Measurements from ENCODE around the gene PLCE1. TPM values are rescaled to one million over a fixed set of nuclear protein-coding genes. Genes with fewer than 3 reads are reported as not detected.

Gene PLCE1
- total RNA-seq, 1 experiment from 2014 or later: 0.13 TPM

GRCh38 chr10:94014304-94014703, 20.6 kb downstream of the PLCE1 start:
- no CpG with 5 or more reads among the region's 3 CpGs for WGBS (ENCODE audit: extremely low coverage, insufficient read length, low lambda C conversion rate)

More at GRCh38 chr10:94014304-94014703, 20.6 kb downstream of the PLCE1 start:
- no peak overlapping the region for H3K18ac ChIP-seq (ENCODE audit: insufficient read length, low read depth, low read length)
- no peaks in the 10 kb centered on the region for H3K27me3 ChIP-seq (ENCODE audit: insufficient read depth, low read length)
- H3K27me3 Mint-ChIP-seq (ENCODE audit: low read depth): peaks cover 4% of the 10 kb centered on the region; the same call in 1 of the 2 replicates
- TF ChIP-seq CTCF (conservative IDR thresholded peaks at IDR 0.05): no peak
- no peak overlapping the region for H3K9ac ChIP-seq (ENCODE audit: extremely low read depth, insufficient read length, low read length)
- no peak overlapping the region for H4K5ac ChIP-seq (ENCODE audit: insufficient read length, low read depth, low read length)
- no peak overlapping the region for H3K14ac ChIP-seq (ENCODE audit: insufficient read depth, low read length)
- no peak overlapping the region for H3K4me2 ChIP-seq (ENCODE audit: insufficient read depth, insufficient read length, low read length)
- H3K23ac ChIP-seq (ENCODE audit: insufficient read length, low read depth, low read length): no peak overlapping the region
- no peaks in the 10 kb centered on the region; the same call in 1 of the 2 replicates for H3K4me1 ChIP-seq (ENCODE audit: insufficient read depth, low read length)
- H4K20me1 ChIP-seq (ENCODE audit: control insufficient read depth, insufficient read depth, insufficient read length): no peaks in the 10 kb centered on the region
- no peak overlapping the region for H4K8ac ChIP-seq (replicated peaks; ENCODE audit: insufficient read length, low read depth, low read length)
- no peak for DNase-seq
- H2AK5ac ChIP-seq (ENCODE audit: insufficient read length, low read length): no peak overlapping the region
- H3K79me1 ChIP-seq (ENCODE audit: insufficient read depth, low read depth, low read length, poor library complexity, severe bottlenecking): no peaks in the 10 kb centered on the region
- no peak overlapping the region for H2BK12ac ChIP-seq (ENCODE audit: insufficient read length, low read depth, low read length)
- H3K9me3 Mint-ChIP-seq: no peaks in the 10 kb centered on the region; a peak in 1 of 5 replicates
- no peaks in the 10 kb centered on the region for H3K9me3 ChIP-seq (ENCODE audit: control insufficient read depth, low read depth, low read length)
- no peak overlapping the region for H3K56ac ChIP-seq (ENCODE audit: insufficient read length, low read depth, low read length)
- H2BK15ac ChIP-seq (ENCODE audit: low read depth, low read length): no peak overlapping the region
- H3K79me2 ChIP-seq (ENCODE audit: insufficient read depth, low read length): no peaks in the 10 kb centered on the region
- H3K4me1 Mint-ChIP-seq: peaks cover 5 to 6% of the 10 kb centered on the region in 2 experiments
- no peak overlapping the region for H2BK120ac ChIP-seq (ENCODE audit: low read depth, low read length, poor library complexity, severe bottlenecking)
- no peaks in the 10 kb centered on the region for H3K23me2 ChIP-seq (ENCODE audit: insufficient read length, low read depth, low read length, poor library complexity, severe bottlenecking)
- H3T11ph ChIP-seq (ENCODE audit: low read length): no peak overlapping the region
- no peak overlapping the region for H2BK20ac ChIP-seq (ENCODE audit: low read depth, low read length, poor library complexity, severe bottlenecking)
- H3K36me3 Mint-ChIP-seq (ENCODE audit: insufficient read depth in 1 of 3, low read depth in 3 of 3): no peaks in the 10 kb centered on the region; a peak in 2 of 7 replicates
- H3K4me3 Mint-ChIP-seq: no peak overlapping the region
- no peak overlapping the region for H3K4ac ChIP-seq (ENCODE audit: low read depth, low read length)
- H4K91ac ChIP-seq (ENCODE audit: insufficient read length, low read depth, low read length): no peak overlapping the region
- no peak overlapping the region for H3K27ac Mint-ChIP-seq
- H2AFZ ChIP-seq (ENCODE audit: low read length): no peak overlapping the region
- H2BK5ac ChIP-seq (ENCODE audit: insufficient read length, low read length): no peak overlapping the region
- no peak overlapping the region for H3K27ac ChIP-seq (ENCODE audit: insufficient read length, low read depth, low read length)

Data from H9 (cell line).